K562 (cell line): ENCODE results near the gene BHLHE40. TPM values are rescaled to one million over a fixed set of nuclear protein-coding genes. Genes with fewer than 3 reads are reported as not detected.

Experiments used
- CREB3 ChIP-seq: fragments of 450-650 bp; conservative IDR thresholded peaks from 2 replicates; pipeline ENCODE4 v1.6.1; 2016; ENCODE audit warnings: missing genetic modification characterization, low read depth, mild to moderate bottlenecking, missing compliant biosample characterization, moderate library complexity
- LEF1 ChIP-seq: fragments of 450-650 bp; IDR thresholded peaks from 2 replicates; pipeline ENCODE4 v1.6.1; 2016; ENCODE audit warnings: mild to moderate bottlenecking
- MCM5 ChIP-seq: fragments of 450-650 bp; IDR thresholded peaks from 2 replicates; pipeline ENCODE4 v1.6.1; 2016; ENCODE audit warnings: low read depth
- MTF1 ChIP-seq: fragments of 250-450 bp; sonication (Bioruptor Pico); IDR thresholded peaks from 2 replicates; pipeline ENCODE4 v1.9.0; 2021; ENCODE audit warnings: moderate library complexity, mild to moderate bottlenecking, inconsistent platforms, borderline replicate concordance
- MXI1 ChIP-seq: IDR thresholded peaks from 2 replicates; pipeline ENCODE4 v1.6.1; 2011; ENCODE audit warnings: low read depth, mild to moderate bottlenecking, improper control_type of control experiment, low read length
- NKRF ChIP-seq: fragments of 450-650 bp; IDR thresholded peaks from 2 replicates; pipeline ENCODE4 v1.6.1; 2016; ENCODE audit warnings: borderline replicate concordance
- NR2C1 ChIP-seq, 2 experiments: fragments of 450-650 bp; IDR thresholded peaks; 2 replicates each; pipeline ENCODE4 v1.6.1; 2017; ENCODE audit warnings: mild to moderate bottlenecking in 2 of 2, antibody characterized with exemption in 1 of 2, inconsistent platforms in 1 of 2, missing compliant biosample characterization in 1 of 2, missing genetic modification characterization in 1 of 2
- PCBP1 ChIP-seq: fragments of 200-400 bp; formaldehyde crosslinking; IDR thresholded peaks from 2 replicates; pipeline ENCODE4 v1.6.1; 2018; ENCODE audit warnings: mild to moderate bottlenecking, low read depth, low read length; ENCODE audit not compliant: poor library complexity, severe bottlenecking
- POLR2AphosphoS5 ChIP-seq: IDR thresholded peaks from 2 replicates; pipeline ENCODE4 v1.6.1; 2011; ENCODE audit warnings: mild to moderate bottlenecking, low read depth, low read length, moderate library complexity; ENCODE audit not compliant: control insufficient read depth, insufficient read depth
- SAP30 ChIP-seq: fragments of 200-600 bp; sonication (generic); IDR thresholded peaks from 2 replicates; pipeline ENCODE4 v1.6.1; 2012; ENCODE audit warnings: borderline replicate concordance, low read depth, mild to moderate bottlenecking, moderate library complexity, low read length, control low read depth, inconsistent platforms; ENCODE audit not compliant: insufficient read depth, poor library complexity, severe bottlenecking
- SMC3 ChIP-seq: conservative IDR thresholded peaks from 2 replicates; pipeline ENCODE4 v1.6.1; 2011; ENCODE audit warnings: low read depth, low read length, improper control_type of control experiment; ENCODE audit not compliant: insufficient read depth
- SREBF1 ChIP-seq: fragments of 150-350 bp; IDR thresholded peaks from 2 replicates; pipeline ENCODE4 v1.6.1; 2014; ENCODE audit warnings: antibody characterized with exemption, low read depth, low read length, borderline replicate concordance
- STAT5A ChIP-seq: IDR thresholded peaks from 2 replicates; pipeline ENCODE4 v1.6.1; 2012; ENCODE audit warnings: low read length, inconsistent platforms, borderline replicate concordance
- TCF7L2 ChIP-seq: fragments of 150-350 bp; IDR thresholded peaks from 2 replicates; pipeline ENCODE4 v1.6.1; 2016; ENCODE audit warnings: low read depth, mild to moderate bottlenecking, low read length, moderate library complexity
- THRB ChIP-seq: fragments of 450-650 bp; formaldehyde crosslinking; conservative IDR thresholded peaks from 2 replicates; pipeline ENCODE4 v1.4.0; 2022; ENCODE audit warnings: mild to moderate bottlenecking, missing genetic modification characterization
- ZBTB2 ChIP-seq: fragments of 450-650 bp; IDR thresholded peaks from 2 replicates; pipeline ENCODE4 v1.6.1; 2016; ENCODE audit warnings: antibody characterized with exemption
- ZKSCAN3 ChIP-seq: fragments of 250-450 bp; sonication (Bioruptor Pico); IDR thresholded peaks from 2 replicates; pipeline ENCODE4 v1.4.0; 2020
- ZNF217 ChIP-seq: sonication (generic); formaldehyde crosslinking; IDR thresholded peaks from 2 replicates; pipeline ENCODE4 v1.8.0; 2022; ENCODE audit warnings: mild to moderate bottlenecking, missing genetic modification reagents
- ZNF311 ChIP-seq: fragments of 250-450 bp; sonication (Bioruptor Pico); IDR thresholded peaks from 2 replicates; pipeline ENCODE4 v1.4.0; 2020; ENCODE audit warnings: mild to moderate bottlenecking, moderate library complexity
- ZNF347 ChIP-seq: fragments of 450-650 bp; formaldehyde crosslinking; IDR thresholded peaks from 2 replicates; pipeline ENCODE4 v1.4.0; 2020; ENCODE audit warnings: low read depth, mild to moderate bottlenecking, moderate library complexity
- ZNF511 ChIP-seq: sonication (generic); formaldehyde crosslinking; IDR thresholded peaks from 2 replicates; pipeline ENCODE4 v1.8.0; 2022; ENCODE audit warnings: mild to moderate bottlenecking, missing genetic modification reagents
- polyA plus RNA-seq, 8 experiments: library from polyadenylated mRNA; depleted of rRNA in 4 of 8; stranded (reverse) in 5 of 8; unstranded in 3 of 8; fragments of >200 nt; fragmentation: Nextera tagmentation in 2 of 8; fragmentation: Illumina TruSeq in 1 of 8; extraction: Ambion mirVana in 2 of 8; extraction: Trizol in 1 of 8; gene quantifications; 2 replicates each; pipeline versions ENCODE4 v1.2.1 to v1.2.3, GENCODE V29; 2011 to 2014; ENCODE audit warnings: inconsistent platforms in 1 of 8, missing spikeins in 1 of 8
- total RNA-seq, 7 experiments: library from RNA; depleted of rRNA in 6 of 7; stranded (reverse); fragments of >200 nt in 6 of 7; fragmentation: Illumina TruSeq in 2 of 7; extraction: Trizol in 2 of 7; gene quantifications; 2 replicates each; pipeline versions ENCODE4 v1.2.1 to v1.2.3, GENCODE V29; 2011 to 2021; ENCODE audit warnings: low replicate concordance in 1 of 7

BHLHE40 gene
- total and polyA plus RNA-seq, 9 of the 15 experiments (the other 6 are each of a cell fraction or from before 2014, with no cell fraction given), result 12.0 to 83.9 (median 31.4) TPM

GRCh38 chr3:4983739-4984510, 4.7 kb downstream of the BHLHE40 start (continued):
- no peak for TF ChIP-seq CREB3 (tag)
- no peak; the same call in 1 of the 2 replicates for TF ChIP-seq ZBTB2
- peak; percentile 78 for TF ChIP-seq NKRF
- TF ChIP-seq PCBP1, result no peak
- no peak for TF ChIP-seq SMC3
- no peak for TF ChIP-seq MCM5
- no peak for TF ChIP-seq NR2C1 (IDR thresholded peaks at IDR 0.05)
- TF ChIP-seq NR2C1 (tag; IDR thresholded peaks at IDR 0.05), result no peak
- no peak for TF ChIP-seq ZNF347 (CRISPR knock-in tag)
- TF ChIP-seq ZNF511, result no peak; the same call in 1 of the 2 replicates
- no peak for TF ChIP-seq MXI1
- no peak for TF ChIP-seq ZKSCAN3
- TF ChIP-seq ZNF311, result no peak
- no peak; the same call in 1 of the 2 replicates for TF ChIP-seq POLR2AphosphoS5
- no peak for TF ChIP-seq SAP30
- no peak for TF ChIP-seq ZNF217 (CRISPR knock-in tag)
- no peak; the same call in 1 of the 2 replicates for TF ChIP-seq STAT5A
- TF ChIP-seq THRB (CRISPR knock-in tag), result no peak
- no peak for TF ChIP-seq MTF1 (CRISPR knock-in tag)
- TF ChIP-seq LEF1, result no peak
- no peak for TF ChIP-seq TCF7L2
- TF ChIP-seq SREBF1, result no peak
